GF-D8 (cell line): ENCODE measurements around the gene EFCAB8.
"Not testable (repeated sequence)": the region's sequence is repeated elsewhere in the genome, so short reads cannot be mapped to it uniquely, and the experiment has no call there.

Source experiments
- DNase-seq: peaks from one replicate; lab custom pipeline; 2025; lab: John Stamatoyannopoulos, UW

The EFCAB8 gene

DNA sequence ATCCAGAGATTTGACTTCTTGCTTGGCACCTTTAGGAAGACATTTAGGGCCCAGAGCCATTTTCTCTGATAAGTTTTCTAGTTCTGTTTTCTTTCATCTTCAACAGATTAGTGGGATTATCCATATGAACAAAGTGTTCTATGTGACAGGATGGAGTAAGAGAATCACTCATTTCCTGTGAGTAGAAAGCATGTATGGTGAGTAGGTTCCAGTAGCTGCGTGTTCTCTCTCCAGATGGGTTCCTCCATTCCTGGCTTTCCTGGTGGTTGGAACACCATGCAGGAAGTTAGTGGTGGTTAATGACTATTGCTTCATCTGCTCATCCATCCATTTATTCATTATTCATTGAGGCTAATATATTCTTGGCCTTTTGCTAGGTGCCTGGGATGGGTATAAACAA is 54.0 kb downstream of the EFCAB8 start:
- no peak for DNase-seq

DNA sequence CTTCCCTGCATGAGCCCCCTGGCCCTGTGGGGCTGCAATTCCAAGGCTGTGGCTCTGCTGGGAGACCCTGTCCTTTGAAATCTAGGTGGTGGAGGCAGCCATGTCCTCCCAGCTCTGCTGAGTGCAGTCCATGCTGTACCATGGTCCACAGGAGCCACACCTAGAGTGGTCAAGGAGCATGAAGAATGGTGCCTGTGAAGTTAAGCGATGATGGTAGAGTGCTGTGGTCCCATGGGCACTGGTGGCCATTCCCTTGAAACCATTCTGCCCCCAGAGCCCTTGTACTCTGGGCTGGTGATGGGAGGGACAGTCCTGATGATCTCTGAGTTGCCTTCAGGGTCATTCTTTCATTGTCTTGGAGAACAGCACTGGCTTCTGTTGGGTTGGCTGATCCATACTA is 55.3 kb downstream of the EFCAB8 start:
- no peak for DNase-seq

DNA sequence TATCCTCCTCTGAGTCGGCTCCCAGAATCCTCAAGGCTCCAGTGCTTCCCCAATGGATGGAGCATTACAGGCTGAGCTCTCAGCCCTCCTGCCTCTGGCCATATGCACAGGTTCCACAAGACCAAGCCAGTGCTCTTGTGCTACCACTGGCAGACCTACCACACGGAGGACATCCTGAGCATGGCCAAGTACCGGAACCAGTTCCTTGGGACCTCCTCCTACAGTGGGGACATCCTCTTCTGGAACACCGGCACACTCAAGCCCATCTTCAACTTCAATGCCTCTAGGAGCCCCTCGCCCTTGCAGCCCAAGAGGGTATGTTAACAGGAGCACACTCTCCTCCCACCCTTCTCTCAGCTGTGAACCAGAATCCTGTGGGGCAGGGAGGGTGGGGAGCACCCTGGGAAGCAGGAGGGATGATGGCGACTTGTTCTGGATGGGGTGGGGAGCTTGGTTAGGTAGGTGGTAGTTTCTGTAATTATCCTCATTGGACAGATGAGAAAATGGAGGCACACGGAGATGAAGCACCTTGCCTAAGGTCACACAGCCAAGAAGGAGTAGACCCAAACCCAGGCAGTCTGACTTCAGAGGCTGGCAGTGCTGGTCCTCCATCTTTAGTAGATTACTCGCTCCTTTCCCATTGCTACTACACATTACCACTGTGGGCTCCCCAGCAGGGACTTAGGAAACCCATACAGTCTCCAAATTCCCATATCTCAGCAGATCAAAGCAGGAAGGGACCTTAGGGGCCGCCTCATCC is 58.6 kb downstream of the EFCAB8 start:
- DNase-seq = no peak

DNA sequence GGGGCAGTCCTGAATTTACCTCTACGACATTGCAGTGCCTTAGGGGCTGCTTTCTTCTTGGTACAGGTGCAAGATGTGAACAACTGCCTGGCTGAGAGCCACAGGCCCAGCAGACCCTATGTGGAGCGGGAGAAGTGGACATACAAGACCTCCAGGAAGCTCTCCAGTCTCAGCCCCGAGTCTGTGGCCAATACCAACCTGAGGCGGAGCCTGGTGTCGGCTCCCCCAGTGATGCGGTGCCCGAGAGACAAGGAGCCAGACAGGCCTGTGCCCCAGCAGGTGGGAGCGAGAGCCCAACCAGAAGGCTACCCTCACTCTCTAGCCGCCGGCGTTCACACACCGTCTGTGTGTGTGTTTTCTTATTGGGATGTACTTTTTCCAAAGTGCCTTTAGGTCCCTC is 59.6 kb downstream of the EFCAB8 start:
- no peak for DNase-seq

DNA sequence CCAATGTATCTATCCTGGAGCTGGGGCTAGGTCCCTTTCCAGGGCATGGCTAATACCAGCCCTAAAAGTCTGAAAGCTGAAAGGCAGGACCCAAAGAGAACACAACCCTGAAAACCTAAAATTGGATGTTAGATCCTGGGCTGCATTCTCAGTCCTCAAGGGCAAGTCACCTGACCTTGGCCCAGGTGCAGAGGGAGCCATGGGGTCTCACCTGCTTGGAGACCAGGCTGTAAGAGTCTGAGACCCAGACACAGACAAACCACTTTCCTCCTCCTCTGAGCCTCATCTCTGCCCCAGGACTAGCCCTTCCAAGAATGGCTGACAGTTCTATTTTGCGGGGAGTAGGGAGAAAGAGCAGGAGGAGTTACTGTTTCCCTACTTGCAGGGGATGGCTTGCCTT is 60.0 kb downstream of the EFCAB8 start:
- no peak for DNase-seq

DNA sequence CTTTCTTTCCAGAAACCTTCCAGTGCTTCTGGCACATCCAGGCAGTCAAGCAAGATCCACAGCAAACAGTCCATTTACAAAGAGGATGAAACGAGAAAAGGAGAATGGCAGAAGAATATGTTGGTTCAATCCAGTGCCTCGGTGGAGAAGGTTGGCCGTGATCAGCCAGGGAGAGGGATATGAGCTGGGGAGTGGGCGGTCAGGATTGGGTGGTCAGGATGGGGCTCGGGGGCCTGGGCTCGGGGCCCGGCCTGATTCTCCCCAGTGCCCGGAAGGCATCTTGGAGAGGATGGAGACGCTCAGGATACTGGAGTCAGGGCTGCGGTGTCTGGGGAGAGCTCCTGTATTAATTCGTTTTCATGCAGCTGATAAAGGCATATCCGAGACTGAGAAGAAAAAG is 61.3 kb downstream of the EFCAB8 start:
- DNase-seq = no peak

DNA sequence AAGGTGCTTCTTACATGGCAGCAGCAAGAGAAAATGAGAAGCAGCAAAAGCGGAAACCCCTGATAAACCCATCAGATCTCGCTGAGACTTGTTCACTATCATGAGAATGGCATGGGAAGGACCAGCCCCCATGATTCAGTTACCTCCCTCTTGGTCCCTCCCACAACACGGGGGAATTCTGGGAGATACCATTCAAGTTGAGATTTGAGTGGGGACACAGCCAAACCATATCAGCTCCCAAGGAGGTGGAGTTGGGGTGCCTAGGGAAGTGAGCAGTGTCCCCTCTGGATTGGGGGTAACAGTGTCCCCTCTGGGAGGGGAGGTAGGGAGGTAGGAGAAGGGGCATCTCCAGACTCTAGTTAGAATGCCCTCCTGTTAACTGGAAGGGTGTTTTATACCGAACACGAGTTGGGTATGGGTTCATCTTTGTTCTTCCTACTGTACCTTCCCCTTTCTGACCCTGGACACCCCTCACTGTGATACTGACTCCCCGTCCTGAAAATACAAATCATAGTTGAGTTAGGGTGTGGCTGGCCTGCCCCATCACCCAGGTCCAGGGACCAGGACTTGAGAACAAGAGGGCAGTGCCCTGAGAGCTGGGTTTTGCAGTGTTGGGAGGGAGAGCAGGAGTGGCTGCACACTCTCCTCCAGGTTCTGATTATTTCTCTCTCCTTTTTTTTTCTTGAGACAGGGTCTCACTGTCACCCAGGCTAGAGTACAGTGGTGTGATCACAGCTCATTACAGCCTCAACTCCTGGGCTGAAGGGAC is 62.0 kb downstream of the EFCAB8 start:
- no peak for DNase-seq

DNA sequence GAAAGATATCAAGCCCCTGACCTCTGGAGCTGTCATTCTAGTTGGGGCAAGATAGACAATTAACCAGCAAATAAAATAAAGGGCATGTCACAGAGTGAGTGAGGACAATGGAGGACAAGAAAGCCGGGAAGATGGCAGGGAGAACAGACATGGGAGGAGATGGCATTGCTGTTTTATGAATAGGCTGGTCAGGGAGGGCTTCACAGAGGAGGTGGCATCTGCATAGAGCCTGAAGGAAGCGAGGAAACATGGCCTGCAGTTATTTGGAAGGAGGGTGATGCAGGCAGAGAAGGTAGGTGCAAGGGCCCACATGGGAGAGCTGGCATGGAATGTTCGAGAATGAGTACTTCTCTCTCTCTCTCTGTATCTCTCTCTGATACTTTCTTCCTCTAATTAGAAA is 63.7 kb downstream of the EFCAB8 start:
- no peak for DNase-seq

DNA sequence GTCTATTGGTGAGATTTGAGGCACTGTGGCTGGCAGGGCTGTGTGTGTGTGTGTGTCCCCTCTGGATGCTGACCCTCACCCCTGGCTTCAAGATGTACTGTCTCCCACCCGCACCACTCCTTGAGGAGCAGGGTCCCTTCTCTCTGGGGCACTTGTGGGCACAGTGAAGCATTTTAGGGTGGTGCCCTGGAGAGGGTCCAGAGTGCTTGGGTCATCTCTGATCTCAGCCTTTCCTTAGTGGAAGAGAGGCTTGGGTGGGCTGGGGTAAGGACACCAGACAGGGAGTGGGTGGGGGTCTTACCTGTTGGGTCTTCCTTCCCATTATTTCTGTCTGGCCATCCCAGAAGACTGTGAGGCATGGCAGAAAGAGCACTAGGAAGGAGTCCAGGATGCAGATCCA is 66.1 kb downstream of the EFCAB8 start:
- DNase-seq = no peak

DNA sequence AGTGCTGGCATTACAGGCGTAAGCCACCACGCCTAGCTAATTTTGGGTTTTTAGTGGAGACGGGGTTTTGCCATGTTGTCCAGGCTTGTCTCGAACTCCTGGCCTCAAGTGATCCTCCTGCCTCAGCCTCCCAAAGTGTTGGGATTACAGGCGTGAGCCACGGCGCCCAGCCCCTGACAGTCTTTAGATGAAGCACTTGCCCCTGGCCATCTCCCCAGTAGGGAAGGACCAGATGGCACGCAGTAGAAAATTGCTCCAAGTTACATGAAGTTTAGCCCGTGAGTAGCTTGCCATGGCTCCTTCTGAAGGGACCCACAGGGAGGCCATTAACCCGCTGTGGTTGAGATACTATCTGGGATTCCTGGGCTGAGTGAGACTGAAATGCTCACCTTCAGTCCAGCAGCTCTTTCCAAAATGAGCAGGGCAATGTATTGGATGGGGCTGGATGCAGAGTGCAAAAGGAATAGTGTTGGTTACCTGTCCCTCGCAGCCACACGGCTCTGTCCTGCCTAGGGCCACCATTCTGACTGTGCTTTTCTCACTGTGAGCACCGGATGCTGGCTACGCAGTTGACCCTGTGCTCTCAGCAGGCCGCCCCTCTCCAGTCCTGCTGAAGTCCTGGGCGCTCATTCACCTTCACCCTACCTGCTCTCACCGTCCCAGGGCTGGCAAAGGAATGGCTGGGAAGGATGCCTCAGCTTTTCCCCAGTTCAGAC is 66.9 kb downstream of the EFCAB8 start:
- no peak for DNase-seq

DNA sequence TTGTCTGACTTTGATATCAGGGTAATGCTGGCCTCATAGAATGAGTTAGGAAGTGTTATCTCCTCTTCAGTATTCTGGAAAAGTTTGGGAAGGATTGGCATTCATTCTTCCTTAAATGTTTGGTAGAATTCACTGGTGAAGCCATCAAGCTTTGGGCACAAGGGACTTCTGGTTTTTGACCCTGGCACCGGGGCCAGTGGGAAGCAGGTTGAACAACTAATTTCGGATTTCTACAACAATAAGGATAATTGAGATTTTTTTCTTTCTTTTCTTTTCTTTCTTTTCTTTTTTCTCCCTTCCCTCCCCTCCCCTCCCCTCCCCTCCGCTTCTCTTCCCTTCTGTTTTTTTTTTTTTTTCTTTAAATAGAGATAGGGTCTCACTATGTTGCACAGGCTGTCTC is 70.4 kb downstream of the EFCAB8 start:
- no peak for DNase-seq

DNA sequence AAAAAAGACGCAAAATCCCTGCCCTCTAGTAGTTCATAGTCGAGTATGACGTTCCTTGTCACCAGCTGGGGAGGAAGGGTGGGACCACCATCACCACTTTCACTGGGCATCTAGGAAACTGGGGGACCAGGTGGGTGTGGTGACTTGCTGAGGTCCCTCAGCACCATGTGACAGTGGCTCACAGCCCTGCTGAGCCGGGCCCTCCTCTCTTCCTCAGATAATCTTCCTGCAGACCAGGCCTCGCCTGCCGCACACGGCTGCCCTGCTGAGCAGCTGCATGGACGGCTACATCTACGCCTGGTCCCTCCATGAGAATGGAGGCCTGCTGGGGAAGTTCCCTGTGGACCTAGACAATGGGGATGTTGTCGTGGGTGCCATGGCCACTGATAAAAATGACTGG is 71.5 kb downstream of the EFCAB8 start:
- DNase-seq = no peak

DNA sequence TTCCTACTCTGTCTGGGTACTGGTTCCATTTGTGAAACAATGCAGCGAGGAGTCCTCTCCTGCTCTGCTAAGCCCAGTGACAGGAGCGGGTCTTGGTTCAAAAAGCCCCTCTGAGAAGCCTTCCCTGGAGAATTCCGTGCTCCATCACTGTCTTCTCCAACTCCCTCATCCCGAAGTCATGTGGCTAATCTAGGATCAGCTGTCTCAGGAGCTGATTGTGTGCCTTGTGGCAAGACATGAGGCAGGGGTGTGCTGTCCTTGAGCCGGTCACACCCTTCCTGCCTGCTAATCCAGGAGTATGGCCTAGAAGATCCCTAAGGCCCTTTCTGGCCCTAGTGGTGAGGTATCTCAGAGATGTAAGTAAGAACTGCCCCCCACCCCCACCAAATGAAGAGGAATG is 72.0 kb downstream of the EFCAB8 start:
- no peak for DNase-seq

DNA sequence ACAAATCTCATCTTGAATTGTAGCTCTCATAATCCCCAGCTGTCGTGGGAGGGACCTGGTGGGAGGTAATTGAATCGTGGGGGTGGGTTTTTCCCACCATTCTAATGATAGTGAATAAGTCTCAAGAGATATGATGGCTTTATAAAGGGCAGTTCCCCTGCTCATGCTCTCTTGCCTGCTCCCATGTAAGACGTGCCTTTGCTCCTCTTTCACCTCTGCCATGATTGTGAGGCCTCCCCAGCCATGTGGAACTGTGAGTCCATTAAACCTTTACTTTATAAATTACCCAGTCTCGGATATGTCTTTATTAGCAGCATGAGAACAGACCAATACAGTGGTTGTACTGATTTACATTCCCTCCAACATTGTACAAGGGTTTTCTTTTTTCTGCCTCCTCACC is 75.9 kb downstream of the EFCAB8 start:
- no peak for DNase-seq

DNA sequence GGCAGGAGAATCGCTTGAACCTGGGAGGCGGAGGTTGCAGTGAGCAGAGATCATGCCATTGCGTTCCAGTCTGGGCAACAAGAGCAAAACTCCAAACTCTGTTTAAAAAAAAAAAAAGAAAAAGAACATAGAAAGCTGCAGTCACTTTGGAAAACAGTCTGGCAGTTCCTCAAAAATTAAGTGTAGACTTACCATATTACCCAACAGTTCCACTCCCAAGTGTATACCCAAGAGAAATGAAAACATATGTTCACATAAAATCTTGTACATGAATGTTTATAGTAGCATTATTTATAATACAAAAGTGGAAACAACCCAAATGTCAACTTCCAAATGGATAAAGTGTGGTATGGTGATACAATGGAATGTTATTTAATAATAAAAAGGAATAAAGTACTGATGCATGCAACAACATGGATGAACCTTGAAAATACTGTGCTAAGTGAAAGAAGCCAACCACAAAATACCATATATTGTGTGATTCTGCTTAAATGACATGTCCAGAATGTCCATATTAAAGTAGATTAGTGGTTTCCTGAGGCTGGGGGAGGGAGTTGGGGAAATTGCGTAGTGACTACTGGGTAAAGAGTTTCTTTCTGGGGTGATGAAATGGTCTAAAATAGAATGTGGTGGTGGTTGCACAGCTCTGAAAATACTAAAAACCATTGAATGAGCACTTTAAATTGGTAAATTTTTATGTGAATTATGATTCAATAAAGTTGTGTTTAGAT is 82.6 kb downstream of the EFCAB8 start:
- DNase-seq = no peak

DNA sequence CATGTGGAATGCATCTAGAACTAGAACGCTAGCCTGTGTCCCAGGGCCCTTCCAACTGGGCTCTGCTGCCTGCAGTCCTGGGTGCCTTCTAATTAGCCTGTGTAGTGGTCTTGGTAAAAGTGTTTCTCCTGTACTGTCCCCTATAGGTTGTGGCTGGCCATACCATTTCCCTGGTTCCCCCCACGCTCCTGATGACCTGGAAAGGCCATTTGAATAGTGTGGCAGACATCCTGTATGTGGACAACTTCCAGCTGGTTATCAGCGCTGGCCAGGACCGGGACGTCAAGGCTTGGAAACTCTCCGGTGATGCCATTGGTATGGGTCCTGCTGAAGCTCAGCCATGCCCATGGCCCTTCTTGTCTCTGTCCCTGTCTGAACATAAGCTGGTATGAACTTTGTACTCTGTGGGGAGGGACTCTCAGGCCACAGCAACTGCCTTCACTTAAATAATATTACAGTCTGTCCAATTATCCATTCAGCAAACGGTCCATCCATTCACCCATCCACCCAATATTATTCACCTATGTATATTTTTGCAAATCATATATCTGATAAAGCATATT is 84.8 kb downstream of the EFCAB8 start:
- DNase-seq = no peak

DNA sequence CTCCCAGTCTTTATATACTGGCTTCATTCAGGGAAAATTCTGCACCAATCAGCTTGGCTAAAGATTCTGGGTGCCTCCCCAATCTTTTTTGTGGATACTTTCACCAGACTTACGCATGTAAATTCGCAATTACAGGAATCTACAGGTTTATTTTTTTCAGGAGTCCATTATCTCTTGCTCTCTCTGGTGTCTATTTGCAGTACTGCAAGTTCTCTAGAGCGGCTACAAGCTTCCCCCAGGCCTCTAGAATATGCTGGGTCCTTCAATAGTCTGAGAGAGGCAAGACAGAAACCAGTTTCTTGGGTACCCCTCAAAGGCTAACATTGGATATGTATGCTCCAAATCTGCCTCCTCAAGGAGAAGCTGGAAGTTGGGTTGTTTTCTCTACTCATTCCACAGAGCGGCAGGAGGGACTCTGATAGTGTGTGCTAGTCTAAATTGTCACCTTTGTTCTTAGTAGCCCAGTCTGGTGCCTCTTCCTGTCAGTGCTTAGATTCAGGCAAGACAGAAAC is 87.0 kb downstream of the EFCAB8 start:
- DNase-seq = no peak

DNA sequence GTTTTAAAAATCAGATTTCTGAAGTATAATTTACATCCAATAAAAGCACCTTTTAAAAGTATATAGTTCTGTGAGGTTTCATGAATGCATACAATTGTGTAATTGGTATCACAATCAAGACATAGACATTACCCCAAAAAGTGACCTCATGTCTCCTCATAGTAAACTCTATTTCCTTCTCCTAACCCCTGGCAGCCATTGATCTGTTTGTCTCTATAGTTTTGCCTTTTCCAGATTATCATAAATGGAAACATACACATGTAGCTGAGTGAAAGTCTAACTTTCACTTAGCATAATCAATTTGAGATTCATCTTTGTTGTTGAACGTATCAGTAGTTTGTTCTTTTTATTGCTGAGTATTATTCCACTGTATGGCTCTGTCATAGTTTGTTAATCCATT is 87.9 kb downstream of the EFCAB8 start:
- DNase-seq = no peak

DNA sequence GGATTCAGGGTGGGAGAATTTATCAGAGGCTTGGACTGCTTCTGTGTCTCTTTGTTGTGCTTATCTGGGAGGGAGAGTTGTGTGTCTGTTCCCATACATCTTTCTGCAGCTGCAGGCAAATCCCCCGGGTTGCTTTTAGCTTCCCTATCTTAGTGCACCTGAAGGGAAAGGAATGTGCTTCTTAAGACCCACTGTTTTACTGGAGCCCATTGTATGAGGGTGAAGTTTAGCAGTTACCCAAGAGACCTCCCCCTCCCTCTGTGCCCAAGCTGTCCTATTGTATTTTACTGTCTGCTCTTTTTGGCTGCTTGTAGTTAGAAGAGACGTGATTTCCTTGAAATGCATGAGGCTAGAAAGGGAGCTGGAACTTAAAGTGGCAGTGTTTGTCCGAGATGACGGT is 91.8 kb downstream of the EFCAB8 start:
- not testable (repeated sequence) for DNase-seq

DNA sequence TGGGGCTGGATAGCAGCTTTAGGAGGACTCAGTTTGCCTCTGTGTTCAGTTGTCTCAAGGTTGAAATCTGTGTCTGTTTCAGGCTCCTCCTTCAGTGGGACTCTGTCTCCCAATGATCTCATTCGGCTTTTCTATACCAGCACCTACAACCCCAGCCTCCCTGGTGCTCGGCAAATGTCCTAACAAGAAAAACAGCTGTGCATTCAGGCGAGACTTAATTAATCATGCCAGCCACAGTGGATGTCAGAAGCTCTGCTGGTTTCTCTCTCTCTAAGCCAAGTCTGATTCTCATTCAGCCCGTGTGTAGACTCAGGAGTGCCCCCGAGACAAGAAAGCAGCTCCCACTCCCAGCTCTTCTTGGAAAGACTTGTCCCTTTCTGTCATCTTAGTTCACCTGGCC is 98.7 kb downstream of the EFCAB8 start:
- DNase-seq = no peak

DNA sequence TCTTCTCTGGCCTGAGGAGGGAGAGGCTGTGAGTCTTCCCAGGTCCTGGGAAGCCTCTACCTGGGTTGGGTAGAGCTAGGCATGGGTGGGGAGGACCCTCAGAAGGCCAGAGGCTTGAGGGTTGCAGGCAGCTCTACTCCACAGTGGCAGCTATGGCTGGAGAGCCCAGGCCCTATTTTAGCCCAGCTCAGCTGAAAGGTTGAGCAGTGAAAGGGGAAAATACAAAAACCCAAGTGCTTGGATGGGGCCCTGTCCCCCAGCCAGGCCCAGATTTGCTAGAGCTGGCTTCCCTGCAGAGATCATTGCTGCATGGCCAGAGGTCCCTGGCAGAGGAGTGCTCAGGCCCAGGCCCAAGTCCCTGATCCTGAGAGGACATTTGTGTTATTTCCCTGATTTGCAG is 99.9 kb downstream of the EFCAB8 start:
- no peak for DNase-seq
